Lower leg skin (tissue), 3 donors: ENCODE results near the gene RAPGEF1.

Experiments
- POLR2A ChIP-seq, 2 donors: fragments of 450-650 bp; IDR thresholded peaks; one replicate each; pipeline ENCODE4 v1.6.1; 2016 to 2017; ENCODE audit warnings: antibody characterized with exemption in 2 of 2, mild to moderate bottlenecking in 1 of 2, moderate library complexity in 1 of 2
- TF ChIP-seq, protein P1 (sequence below), 3 donors: fragments of 450-650 bp; IDR thresholded peaks; one replicate each; pipeline ENCODE4 v1.5.1; 2016; ENCODE audit warnings: antibody characterized with exemption in 3 of 3, mild to moderate bottlenecking in 3 of 3, moderate library complexity in 2 of 3

DNA sequence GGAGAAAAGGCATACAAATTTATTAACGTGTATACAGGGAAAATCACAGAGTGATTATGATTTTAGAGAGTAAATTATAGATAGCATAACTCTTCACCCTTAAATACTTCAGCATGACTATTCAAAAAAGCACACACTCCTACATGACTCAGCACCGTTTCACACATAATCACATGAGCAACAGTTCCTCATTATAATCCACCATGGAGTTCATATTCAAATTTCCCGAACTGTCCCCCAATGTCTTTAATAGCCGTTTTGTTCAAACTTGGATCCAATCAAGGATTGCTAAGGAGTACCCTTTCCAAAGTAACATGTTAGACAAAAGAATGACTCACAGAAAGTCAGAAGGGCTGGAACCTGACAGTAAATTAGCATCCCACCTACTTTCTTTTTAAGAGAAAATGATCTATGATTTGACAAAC, 32.1 kb downstream of the RAPGEF1 start:
- TF ChIP-seq, protein P1, sequence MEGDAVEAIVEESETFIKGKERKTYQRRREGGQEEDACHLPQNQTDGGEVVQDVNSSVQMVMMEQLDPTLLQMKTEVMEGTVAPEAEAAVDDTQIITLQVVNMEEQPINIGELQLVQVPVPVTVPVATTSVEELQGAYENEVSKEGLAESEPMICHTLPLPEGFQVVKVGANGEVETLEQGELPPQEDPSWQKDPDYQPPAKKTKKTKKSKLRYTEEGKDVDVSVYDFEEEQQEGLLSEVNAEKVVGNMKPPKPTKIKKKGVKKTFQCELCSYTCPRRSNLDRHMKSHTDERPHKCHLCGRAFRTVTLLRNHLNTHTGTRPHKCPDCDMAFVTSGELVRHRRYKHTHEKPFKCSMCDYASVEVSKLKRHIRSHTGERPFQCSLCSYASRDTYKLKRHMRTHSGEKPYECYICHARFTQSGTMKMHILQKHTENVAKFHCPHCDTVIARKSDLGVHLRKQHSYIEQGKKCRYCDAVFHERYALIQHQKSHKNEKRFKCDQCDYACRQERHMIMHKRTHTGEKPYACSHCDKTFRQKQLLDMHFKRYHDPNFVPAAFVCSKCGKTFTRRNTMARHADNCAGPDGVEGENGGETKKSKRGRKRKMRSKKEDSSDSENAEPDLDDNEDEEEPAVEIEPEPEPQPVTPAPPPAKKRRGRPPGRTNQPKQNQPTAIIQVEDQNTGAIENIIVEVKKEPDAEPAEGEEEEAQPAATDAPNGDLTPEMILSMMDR (IDR thresholded peaks at IDR 0.05), result no peak
- no peak for TF ChIP-seq POLR2A (IDR thresholded peaks at IDR 0.05)
